Progenitor cell of endocrine pancreas (in vitro differentiated cells): ENCODE data around the gene NOP56. TPM values are rescaled to one million over a fixed set of nuclear protein-coding genes. Genes with fewer than 3 reads are reported as not detected.

Source experiments
- DNase-seq: peaks from one replicate; pipeline ENCODE4 v3.0.0; 2021; ENCODE audit warnings: low spot score; ENCODE audit not compliant: unreplicated experiment
- H3K27ac Mint-ChIP-seq: 2 replicates; pipeline ENCODE4 v1.8.0; 2021; ENCODE audit warnings: mild to moderate bottlenecking, moderate library complexity, mixed read lengths
- H3K27me3 Mint-ChIP-seq: 2 replicates; pipeline ENCODE4 v1.8.0; 2021; ENCODE audit warnings: mixed read lengths
- H3K36me3 Mint-ChIP-seq: 2 replicates; pipeline ENCODE4 v1.8.0; 2022; ENCODE audit warnings: mixed read lengths; ENCODE audit not compliant: insufficient read depth
- H3K4me1 Mint-ChIP-seq: 2 replicates; pipeline ENCODE4 v1.8.0; 2021; ENCODE audit warnings: low read depth, mixed read lengths
- H3K4me3 Mint-ChIP-seq: 2 replicates; pipeline ENCODE4 v1.8.0; 2021; ENCODE audit warnings: low read depth, mild to moderate bottlenecking, moderate library complexity, mixed read lengths
- H3K9me3 Mint-ChIP-seq: 2 replicates; pipeline ENCODE4 v1.8.0; 2021; ENCODE audit warnings: low read depth, mixed read lengths
- CTCF ChIP-seq: fragments of 200-600 bp; sonication (generic); IDR thresholded peaks from one replicate; pipeline ENCODE4 v1.5.0; 2021; ENCODE audit warnings: antibody characterized with exemption, mild to moderate bottlenecking; ENCODE audit not compliant: unreplicated experiment
- total RNA-seq: library from RNA; stranded (reverse); gene quantifications from 2 replicates; pipeline ENCODE4 v1.2.1, GENCODE V29; 2021

Gene NOP56
- total RNA-seq, 1 donor from 2014 or later, result 271 TPM

DNA sequence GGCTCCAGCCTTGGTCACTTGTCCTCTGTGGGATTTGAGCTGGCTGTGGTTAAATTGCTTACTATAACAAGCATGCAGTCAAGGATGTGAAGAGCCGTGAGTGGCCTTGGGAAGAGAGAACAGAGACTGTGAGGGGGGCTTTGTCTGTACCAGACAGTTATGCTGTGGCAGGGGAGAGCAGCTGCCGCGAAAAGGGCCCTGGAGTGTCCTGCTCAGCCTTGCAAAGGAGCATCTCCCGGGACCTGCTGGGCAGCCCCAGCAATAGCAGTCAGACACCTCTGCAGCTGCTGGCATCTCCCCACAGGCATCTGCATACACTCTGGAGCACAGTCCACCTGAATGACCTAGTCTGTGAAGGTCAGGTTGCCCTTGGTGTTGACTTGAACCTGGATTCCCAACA is 46.5 kb downstream of the NOP56 start:
- Mint-ChIP-seq H3K9me3 (no peaks in the 10 kb centered on the region), H3K4me3 (no peak overlapping the region), H3K36me3 (peaks cover 3% of the 10 kb centered on the region), H3K27ac (no peak overlapping the region), H3K27me3 (peaks cover 44% of the 10 kb centered on the region), H3K4me1 (no peaks in the 10 kb centered on the region)
- DNase-seq, result peak; percentile 3
- TF ChIP-seq CTCF, result no peak

DNA sequence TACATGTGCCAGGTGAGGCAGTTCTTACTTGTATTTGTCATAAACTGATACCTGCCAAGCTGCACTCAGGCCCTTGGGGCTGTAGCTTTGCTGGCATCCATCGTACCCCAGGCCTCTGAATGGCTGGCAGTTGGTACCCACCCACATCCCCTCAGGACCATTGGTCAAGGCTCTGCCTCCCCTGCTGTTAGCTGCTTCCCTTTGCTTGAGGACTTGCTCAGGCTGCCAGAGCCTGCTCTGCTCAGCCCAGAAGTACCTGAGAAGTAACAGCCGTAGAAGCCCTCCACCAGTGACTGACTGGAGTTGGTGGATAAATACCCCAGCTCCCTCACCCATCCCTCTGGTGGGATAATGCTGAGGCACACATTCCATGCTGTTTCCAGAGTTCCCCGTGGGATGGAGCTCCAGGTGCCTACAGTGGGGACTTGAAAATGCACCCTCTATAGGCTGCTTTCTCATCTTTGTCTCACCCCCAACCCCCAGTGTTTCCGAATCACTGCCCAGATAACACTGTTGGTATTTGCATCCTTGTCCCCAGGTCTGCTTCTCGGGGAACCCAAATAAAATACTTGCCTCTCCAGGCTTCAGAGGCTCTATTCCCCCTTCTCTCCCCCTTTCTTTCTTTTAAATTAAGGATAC is 47.5 kb downstream of the NOP56 start:
- no peak for DNase-seq
- H3K27ac Mint-ChIP-seq, result no peak overlapping the region
- H3K4me3 Mint-ChIP-seq, result no peak overlapping the region
- H3K27me3 Mint-ChIP-seq, result peaks cover 40% of the 10 kb centered on the region
- no peaks in the 10 kb centered on the region for H3K4me1 Mint-ChIP-seq
- H3K36me3 Mint-ChIP-seq, result peaks cover 3% of the 10 kb centered on the region
- H3K9me3 Mint-ChIP-seq, result no peaks in the 10 kb centered on the region
- TF ChIP-seq CTCF, result no peak

DNA sequence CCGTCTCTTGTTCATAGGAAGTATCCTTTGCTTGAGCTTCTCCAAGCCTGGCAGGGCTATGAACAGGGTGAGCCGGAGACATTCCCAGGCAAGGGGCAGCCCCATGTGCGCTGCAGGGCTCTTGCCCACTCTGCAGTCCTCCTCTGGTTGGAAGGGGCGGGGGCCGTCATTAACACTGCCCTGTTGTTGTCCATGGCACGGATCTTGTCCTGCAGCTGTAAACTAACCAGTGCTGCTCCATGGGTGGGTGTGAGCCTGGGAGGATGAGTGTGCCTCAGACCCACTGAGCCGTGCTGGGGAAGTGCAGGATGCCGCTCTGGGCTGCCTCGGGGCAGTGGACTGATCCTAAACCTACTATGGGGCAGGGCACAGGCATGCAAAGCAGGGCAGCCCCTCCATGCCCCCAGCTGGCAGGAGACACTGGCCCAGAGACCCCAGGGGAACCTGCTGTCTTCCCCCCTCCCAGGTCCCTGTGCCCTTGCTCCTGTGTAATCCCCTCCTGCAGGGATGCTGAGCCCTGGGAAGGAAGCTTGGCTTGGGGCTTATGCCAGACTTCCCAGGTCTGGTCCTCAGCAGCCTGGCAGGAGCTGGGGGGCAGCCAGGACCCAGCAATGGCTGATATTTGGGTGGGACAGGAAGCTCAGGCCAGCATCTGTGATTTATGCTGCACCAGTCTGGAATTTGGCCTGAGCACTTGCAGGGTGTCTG is 48.6 kb downstream of the NOP56 start:
- H3K36me3 Mint-ChIP-seq, result peaks cover under 1% of the 10 kb centered on the region
- no peak for TF ChIP-seq CTCF
- peaks cover 1% of the 10 kb centered on the region for H3K4me1 Mint-ChIP-seq
- H3K4me3 Mint-ChIP-seq, result no peak overlapping the region
- H3K9me3 Mint-ChIP-seq, result no peaks in the 10 kb centered on the region
- H3K27me3 Mint-ChIP-seq, result peaks cover 28% of the 10 kb centered on the region
- H3K27ac Mint-ChIP-seq, result no peak overlapping the region
- no peak for DNase-seq

DNA sequence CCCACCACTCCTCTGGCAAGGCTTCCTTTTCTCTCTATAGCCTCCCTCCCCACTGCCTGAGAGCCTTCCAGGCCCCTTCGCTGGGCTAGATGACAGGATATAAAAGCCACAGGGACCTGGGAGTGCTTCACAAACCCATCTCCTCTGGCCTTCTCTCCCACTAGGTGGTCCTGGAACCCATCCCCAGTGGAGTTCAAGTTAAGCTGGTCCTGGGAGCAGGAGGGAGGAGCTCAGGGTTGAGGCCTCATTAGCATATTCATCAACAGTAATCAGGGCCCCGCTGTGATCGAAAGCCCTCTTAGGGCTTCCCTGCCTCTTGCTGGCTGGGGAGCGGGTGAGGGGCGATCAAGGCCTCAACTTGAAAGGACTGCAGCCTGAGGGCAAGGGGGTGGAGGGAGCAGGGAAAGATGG is 49.2 kb downstream of the NOP56 start:
- Mint-ChIP-seq H3K36me3 (no peaks in the 10 kb centered on the region), H3K4me1 (peaks cover 4% of the 10 kb centered on the region), H3K27ac (no peak overlapping the region), H3K4me3 (no peak overlapping the region), H3K9me3 (no peaks in the 10 kb centered on the region), H3K27me3 (peaks cover 24% of the 10 kb centered on the region)
- no peak for TF ChIP-seq CTCF
- no peak for DNase-seq

DNA sequence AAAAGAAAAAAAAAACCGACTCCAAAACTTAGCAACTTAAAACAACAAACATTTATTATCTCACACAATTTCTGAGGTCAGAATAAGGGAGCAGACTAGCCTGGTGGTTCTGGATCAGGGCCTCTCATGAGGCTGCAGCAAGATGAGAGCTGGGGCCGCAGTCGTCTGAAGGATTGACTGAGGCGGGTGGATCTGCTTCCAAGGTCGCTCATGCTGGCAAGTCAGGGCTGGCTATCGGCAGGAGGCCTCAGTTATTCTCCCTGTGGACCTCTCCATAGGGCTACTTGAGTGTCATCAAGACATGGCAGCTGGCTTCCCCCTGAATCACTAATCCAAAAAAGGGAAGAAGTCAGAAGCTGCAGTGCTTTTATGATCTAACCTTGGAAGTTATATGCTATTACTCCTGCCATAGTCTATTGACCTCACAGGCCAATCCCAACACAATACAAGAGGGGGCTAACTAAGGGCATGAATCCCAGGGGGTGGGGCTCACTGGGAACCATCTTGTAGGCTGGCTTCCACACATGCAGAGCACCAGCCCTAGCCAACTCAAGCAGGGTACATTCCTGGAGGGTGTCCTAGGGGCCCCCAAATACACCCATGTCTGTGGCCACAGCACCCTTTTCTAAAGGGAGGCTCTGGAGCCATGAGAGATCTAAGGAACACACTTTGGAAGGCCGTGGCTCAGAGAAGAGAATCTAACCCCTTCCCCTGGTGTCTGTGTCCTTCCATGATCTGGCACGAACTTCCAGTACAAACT is 51.5 kb downstream of the NOP56 start:
- no peak overlapping the region for H3K27ac Mint-ChIP-seq
- H3K27me3 Mint-ChIP-seq, result peaks cover 20% of the 10 kb centered on the region
- TF ChIP-seq CTCF, result no peak
- H3K4me3 Mint-ChIP-seq, result no peak overlapping the region
- H3K4me1 Mint-ChIP-seq, result peaks cover 6% of the 10 kb centered on the region
- H3K9me3 Mint-ChIP-seq, result no peaks in the 10 kb centered on the region
- no peak for DNase-seq
- H3K36me3 Mint-ChIP-seq, result peaks cover 1% of the 10 kb centered on the region
